Midbrain (tissue), 1 donor: ENCODE results near the gene OR6K3.

Experiments used
- DNase-seq: peaks from one replicate; lab custom pipeline; 2025; lab: John Stamatoyannopoulos, UW

Gene OR6K3

DNA sequence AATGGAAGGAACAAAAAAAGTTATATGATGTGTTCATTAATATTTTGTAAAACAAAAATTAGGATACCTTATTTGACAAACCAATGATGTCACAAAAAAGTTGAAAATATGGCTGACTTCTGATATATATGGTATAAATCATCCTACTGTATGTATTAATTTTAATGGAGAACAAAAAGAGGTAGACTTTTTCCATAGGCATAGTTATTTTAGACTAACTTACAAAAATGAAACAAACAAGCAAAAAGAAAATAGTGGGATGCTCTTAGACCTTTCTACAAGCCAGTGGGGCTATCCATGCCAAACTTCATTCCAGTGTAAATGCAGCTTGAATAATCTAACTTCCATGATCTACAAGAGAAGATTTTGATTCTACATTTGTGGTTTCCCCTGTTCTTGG, 33.5 kb downstream of the OR6K3 start:
- DNase-seq, result no peak

DNA sequence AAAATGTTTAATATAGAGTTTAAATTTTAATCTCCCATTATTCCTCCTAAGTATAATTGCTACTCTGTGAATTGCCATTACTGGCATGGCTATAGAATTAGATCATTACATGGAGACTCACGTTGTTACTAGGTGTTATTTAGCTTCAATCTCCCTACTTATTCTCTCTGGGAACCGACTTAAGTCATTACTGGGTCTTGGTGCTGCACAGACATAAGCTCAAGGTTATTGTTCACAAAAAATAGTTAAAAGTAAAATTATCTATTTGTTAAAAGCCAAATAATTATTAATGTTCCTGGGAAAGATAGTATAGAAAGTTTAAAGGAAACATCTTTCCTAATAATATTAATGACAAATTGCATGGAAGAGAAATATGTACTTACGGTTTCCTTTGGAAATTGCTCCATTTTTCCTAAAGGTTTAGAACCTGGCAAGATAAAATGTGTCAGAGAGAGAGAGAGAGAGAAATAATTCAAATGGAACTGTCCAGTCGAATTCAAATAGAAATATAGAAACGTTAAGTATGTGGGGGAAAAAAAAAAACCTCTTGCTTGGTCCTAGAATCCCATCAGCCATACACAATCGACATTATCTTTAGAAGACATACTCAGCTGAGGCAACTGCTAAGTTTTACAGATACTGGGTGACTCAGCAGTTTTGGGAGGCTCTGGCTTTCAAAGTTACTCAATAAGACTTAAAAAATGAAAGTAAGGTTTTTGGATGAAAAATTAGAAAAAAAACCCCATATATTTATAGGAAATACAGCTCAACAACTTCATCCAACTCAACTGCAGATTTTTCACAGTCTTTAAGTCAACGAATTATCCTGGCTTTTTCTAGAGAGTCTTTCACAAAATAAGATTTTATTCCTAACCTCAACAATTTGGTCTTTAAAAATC, 34.2 kb downstream of the OR6K3 start, which contains the start of gene SPTA1:
Gene SPTA1, minus strand, starts transcription at position 605 of the 899 bp plus-strand sequence. Its CDS starts 198 bp downstream, at position 407.
- DNase-seq, result no peak

DNA sequence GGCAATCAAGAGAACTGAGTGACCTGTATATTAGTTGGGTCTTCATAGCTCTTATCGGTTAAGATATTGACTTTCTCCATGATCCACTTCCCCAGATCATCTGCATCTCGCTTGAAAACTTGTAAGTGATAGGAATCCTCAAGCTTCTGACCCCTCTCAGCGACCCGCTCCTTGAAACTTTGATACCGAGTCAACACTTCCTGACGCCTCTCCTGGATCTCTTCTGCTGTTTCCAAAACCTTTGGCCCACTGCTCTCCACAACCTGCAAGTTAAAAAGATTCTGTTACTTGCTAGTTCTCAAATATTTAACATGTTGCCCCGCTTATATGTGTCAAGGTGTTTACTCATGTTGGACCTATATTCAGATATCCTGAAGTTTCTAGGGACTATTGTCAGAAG, 35.4 kb downstream of the OR6K3 start:
- no peak for DNase-seq

DNA sequence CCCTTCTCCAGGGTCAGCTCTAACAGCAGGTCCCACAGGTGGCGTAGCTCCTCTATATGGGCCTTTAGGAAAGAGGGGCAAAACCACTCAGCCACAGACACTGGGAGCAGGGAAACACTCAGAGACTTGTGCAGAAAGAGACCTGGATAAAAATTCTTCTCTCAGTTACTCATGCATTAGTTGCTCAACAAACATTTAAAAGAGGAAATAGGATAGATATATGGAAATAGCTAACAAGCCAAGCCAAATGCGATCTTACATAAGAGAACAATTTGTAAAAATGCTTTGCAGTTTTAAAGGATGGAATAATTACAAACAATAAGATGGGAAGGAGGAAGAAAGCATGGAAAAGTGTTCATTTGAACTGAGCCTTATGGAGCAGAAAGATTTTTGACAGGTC, 38.9 kb downstream of the OR6K3 start:
- DNase-seq, result no peak

DNA sequence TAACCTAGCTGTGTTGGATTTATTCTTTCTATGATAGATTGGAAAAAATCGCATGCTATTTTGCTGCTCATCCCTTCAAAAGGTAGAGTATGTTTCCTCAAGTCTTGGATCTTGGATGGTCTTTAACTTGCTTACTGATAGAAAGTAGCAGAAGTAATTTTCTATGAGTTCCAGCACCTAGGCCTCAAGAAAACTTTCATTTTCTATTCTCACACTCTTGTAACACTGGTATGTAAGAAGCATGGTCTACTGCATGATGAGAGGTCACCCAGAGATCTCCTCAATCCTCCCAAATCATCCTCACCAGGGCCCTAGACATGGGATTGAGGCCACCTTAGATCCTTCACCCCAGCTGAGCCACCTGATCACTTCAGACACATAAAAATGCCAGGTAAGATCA, 41.2 kb downstream of the OR6K3 start:
- no peak for DNase-seq

DNA sequence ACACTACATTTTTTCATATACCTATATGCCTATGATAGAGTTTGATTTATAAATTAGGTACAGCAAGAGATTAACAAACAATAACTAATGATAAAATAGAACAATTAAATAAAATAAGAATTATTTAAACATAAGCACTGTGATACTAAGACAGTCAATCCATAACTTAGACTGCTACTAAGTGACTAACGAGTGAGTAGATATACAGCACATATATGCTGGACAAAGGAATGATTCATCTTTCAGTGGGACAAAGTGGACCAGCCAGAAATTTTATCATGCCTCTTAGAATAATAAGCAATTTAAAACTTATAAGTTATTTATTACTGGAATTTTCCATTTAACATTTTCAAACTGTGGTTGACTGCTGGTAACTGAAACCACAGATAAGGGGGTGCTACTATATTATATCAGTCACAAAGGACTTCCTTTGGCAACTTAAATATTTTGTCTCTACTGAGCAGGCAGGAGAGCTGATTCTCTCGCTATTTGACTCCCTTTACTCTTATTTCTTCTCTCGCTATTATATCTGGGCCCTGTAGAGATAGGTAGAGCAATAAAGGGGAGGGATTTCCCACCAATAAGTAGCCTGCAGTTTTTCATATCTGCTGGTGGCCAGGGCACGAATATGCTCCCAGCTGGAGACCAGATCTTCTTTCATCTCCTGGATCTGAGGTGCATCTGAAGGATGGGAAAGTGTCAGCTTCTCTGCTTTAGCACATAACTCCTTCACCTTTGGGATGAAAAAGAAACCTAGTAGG, 44.8 kb downstream of the OR6K3 start:
- no peak for DNase-seq

DNA sequence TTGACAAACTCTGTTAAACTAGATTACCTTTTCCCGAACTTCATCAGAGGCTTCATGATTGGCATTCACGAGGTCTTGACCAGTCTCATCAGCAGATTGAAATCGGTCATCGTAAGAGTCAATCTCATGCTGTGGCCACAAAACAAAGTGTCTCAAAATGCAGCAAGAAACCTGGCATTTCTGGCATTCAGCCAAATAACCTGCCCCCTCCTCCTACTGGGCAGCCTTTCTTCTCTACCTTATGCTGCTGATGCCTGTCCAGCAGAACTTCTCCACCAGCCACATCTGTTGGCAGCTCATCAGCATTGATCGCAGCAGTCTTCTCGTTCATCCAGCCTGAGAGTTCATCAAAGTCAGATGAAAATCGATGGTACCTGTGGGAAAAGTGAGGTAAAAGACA, 46.2 kb downstream of the OR6K3 start:
- no peak for DNase-seq
